Colonic mucosa (tissue), 4 donors: ENCODE data around the gene CUL4A. TPM values are rescaled to one million over a fixed set of nuclear protein-coding genes. Genes with fewer than 3 reads are reported as not detected.

ENCODE experiments used
- DNase-seq: peaks from one replicate; pipeline ENCODE4 v3.0.0-alpha.2; 2020
- H3K27ac ChIP-seq: fragments of 200-600 bp; one replicate; pipeline ENCODE4 v1.8.0; 2021
- H3K27me3 ChIP-seq: fragments of 200-600 bp; one replicate; pipeline ENCODE4 v1.8.0; 2021
- H3K36me3 ChIP-seq: fragments of 200-600 bp; one replicate; pipeline ENCODE4 v1.8.0; 2021
- H3K4me1 ChIP-seq: fragments of 200-600 bp; one replicate; pipeline ENCODE4 v1.8.0; 2021; ENCODE audit warnings: mild to moderate bottlenecking
- H3K4me3 ChIP-seq: fragments of 200-600 bp; one replicate; pipeline ENCODE4 v1.8.0; 2021
- H3K9ac ChIP-seq, 2 donors: one replicate each; pipeline ENCODE4 v1.7.0; 2013; ENCODE audit warnings: control low read depth in 2 of 2, low read depth in 2 of 2, low read length in 2 of 2
- H3K9me3 ChIP-seq: fragments of 200-600 bp; one replicate; pipeline ENCODE4 v1.8.0; 2021
- intact Hi-C: fragments of 100-400 bp; cut with DNase I; formaldehyde crosslinking; loops from one replicate; pipeline ENCODE4 v1.14.1; 2022
- total RNA-seq, 2 donors: library from RNA; stranded (reverse); fragmentation: NEBNext Ultra II Directional in 1 of 2; extraction: Animal tissue kit (Norgen Biotek cat#: 25700) in 1 of 2; gene quantifications; one replicate each; pipeline ENCODE4 v1.2.1, GENCODE V29; 2021
- TF ChIP-seq, protein P1 (sequence below): fragments of 200-600 bp; IDR thresholded peaks from one replicate; pipeline ENCODE4 v1.8.0; 2022; ENCODE audit warnings: antibody characterized with exemption, mild to moderate bottlenecking
- donor health status: healthy.
- donor health status: DM: no; HTN: no; CAD: no.
- donor health status: DM: no; HTN: no; CAD: no.

The CUL4A gene
- total RNA-seq, 2 donors from 2014 or later, result 54.6 to 62.6 TPM

DNA sequence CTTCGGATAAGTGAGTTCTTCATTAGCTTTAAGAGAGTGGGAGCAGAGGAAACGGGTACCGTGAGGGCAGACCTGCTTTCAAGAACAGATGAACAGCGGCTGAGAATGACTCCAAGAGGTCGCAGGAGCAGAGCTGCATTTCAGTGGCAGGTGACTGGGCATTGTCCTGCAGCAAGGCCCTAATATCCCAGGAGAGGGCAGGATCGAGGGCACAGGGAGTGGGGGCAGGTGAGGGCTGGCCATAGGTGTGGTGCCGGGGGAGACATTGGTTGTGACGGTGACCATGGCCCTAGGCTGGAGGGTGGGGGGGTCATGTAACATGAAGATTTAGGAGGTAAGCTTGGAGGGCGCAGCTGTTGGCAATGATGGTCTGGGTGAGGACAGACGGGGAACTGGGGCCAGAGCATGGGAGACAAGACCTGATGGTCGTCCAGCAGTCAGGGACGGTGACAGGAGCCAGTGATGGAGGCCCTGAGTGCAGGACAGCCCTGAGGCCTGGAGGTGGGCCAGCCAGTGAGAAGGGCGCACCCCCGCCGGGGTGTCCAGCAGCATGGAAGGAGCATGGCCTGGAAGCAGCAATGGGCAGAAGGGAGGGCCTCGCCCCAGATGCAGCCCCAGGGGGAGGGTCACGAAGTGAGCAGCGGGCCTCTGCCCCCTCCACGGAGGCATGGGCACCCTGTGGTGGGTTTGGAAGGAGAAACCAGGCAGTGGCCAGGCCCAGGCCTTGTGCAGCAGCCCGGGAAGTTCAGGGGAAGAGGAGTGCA lies 58.4 kb downstream of the CUL4A start:
- H3K36me3 ChIP-seq, result no peaks in the 10 kb centered on the region
- TF ChIP-seq, protein P1, sequence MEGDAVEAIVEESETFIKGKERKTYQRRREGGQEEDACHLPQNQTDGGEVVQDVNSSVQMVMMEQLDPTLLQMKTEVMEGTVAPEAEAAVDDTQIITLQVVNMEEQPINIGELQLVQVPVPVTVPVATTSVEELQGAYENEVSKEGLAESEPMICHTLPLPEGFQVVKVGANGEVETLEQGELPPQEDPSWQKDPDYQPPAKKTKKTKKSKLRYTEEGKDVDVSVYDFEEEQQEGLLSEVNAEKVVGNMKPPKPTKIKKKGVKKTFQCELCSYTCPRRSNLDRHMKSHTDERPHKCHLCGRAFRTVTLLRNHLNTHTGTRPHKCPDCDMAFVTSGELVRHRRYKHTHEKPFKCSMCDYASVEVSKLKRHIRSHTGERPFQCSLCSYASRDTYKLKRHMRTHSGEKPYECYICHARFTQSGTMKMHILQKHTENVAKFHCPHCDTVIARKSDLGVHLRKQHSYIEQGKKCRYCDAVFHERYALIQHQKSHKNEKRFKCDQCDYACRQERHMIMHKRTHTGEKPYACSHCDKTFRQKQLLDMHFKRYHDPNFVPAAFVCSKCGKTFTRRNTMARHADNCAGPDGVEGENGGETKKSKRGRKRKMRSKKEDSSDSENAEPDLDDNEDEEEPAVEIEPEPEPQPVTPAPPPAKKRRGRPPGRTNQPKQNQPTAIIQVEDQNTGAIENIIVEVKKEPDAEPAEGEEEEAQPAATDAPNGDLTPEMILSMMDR, result no peak
- no peak for DNase-seq
- intact Hi-C loops, result no loop called here
- H3K4me3 ChIP-seq, result no peak overlapping the region
- no peak overlapping the region for H3K9ac ChIP-seq
- no peaks in the 10 kb centered on the region for H3K27me3 ChIP-seq
- no peak overlapping the region for H3K27ac ChIP-seq
- H3K4me1 ChIP-seq, result no peaks in the 10 kb centered on the region
- H3K9me3 ChIP-seq, result no peaks in the 10 kb centered on the region

DNA sequence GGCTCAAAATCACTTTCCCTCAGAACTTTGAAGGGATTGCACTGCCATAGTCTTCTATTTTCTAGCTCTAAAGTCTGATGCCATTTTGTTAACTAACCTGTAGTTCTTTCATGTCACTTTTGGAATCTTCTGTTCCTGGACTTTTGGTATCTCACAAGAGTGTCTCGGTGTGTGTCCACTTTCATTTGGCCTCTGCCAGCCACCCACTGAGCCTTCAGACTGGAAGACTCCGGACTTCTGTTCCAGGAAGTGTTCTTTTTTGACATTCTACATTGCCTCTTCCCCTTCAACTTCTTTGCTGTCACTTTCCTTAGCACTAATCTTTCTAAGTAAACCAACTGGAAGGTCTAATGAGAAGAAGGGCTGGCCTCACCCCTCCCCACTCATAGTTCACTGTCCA lies 62.6 kb downstream of the CUL4A start:
- intact Hi-C loops, result no loop called here

DNA sequence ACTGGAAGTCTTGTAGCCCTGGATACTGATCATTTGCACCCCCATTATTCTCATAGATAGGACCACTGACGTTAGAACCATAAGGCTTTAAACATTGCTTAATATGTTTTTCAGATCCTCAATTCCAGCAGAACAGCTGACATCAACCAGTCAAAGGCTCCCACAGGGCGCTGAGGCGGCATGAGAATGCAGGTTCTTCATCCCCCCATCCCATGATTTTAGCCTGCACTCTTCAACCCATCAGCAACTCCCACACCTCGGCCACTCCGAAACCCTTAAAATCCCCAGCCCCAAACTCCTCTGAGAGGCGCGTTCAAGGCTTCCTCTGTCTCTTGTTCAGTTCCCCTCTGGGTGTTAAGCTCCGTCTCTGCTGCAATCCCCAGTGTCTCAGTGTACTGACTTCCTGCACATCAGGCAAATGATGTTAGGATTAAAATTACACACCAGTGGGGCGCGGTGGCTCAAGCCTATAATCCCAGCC lies 63.3 kb downstream of the CUL4A start:
- TF ChIP-seq, protein P1, result no peak
- no peaks in the 10 kb centered on the region for H3K9me3 ChIP-seq
- no peaks in the 10 kb centered on the region for H3K36me3 ChIP-seq
- H3K27ac ChIP-seq, result no peak overlapping the region
- no peak overlapping the region for H3K4me3 ChIP-seq
- no peak for DNase-seq
- H3K4me1 ChIP-seq, result no peaks in the 10 kb centered on the region
- no peaks in the 10 kb centered on the region for H3K27me3 ChIP-seq
- no peak overlapping the region for H3K9ac ChIP-seq
- intact Hi-C loops, result no loop called here

More for the DNA sequence above, 62.6 kb downstream of the CUL4A start:
- Histone ChIP-seq H3K4me1 (no peaks in the 10 kb centered on the region), H3K27me3 (no peaks in the 10 kb centered on the region), H3K27ac (no peak overlapping the region), H3K36me3 (no peaks in the 10 kb centered on the region), H3K9me3 (no peaks in the 10 kb centered on the region), H3K9ac (no peak overlapping the region), H3K4me3 (no peak overlapping the region)
- no peak for DNase-seq
- TF ChIP-seq, protein P1, result no peak

DNA sequence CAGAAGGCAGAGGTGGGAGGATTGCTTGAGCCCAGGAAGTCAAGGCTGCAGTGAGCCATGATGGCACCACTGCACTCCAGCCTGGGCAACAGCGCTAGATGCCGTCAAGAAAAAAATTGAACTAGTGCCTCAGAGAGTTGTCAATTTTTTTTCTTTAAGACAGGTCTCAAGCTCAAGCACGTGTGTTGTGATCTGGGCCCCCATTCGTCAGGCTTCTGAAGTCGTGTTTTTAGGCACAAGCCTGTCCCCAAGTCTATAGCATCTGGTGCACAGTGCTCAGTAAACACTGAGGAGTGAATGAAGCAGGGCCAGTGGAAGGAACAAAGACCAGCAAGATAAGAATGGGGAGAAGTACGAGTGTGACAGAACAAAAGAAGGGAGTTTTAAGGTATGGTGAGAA lies 63.9 kb downstream of the CUL4A start:
- Histone ChIP-seq H3K9me3 (no peaks in the 10 kb centered on the region), H3K4me1 (no peaks in the 10 kb centered on the region), H3K27me3 (no peaks in the 10 kb centered on the region), H3K27ac (no peak overlapping the region), H3K36me3 (no peaks in the 10 kb centered on the region), H3K4me3 (no peak overlapping the region), H3K9ac (no peak overlapping the region)
- TF ChIP-seq, protein P1, result no peak
- DNase-seq, result no peak
- intact Hi-C loops, result no loop called here

DNA sequence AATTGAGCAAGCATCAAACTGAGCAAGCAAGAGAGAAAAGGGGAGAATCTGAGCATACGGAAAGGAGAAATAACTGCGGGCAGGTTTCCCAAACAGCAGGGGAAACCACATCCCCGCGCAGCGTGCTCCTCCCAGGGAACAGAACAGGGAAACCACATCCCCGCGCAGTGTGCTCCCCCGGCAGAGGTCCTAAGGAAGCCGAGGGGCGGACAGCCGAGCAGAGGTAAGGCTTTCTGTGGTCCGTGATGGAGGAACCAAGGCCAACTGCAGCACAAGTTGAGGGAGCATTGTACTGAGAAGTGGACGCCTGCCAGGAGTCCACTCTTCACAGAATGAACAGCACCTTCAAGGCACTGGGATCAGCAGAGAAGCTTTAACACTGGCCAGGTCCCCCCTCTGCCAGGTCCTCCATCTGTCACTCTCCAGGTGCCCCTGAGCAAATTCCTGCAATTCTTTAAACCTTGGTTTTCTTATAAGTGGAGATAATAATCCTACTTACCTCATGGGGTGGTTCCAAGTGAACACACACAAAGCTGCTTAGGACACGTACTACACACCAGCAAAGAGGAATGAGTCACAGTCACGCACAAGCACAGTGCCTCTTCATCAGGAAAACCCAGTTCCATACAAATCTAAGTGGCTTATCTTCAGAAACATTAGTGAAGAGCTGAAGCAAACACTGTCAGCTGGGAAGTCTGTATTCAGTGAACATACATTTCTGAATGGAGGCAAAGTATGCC lies 64.6 kb downstream of the CUL4A start:
- Histone ChIP-seq H3K4me3 (no peak overlapping the region), H3K4me1 (no peaks in the 10 kb centered on the region), H3K27ac (no peak overlapping the region), H3K9me3 (no peaks in the 10 kb centered on the region), H3K9ac (no peak overlapping the region), H3K27me3 (no peaks in the 10 kb centered on the region), H3K36me3 (no peaks in the 10 kb centered on the region)
- intact Hi-C loops, result no loop called here
- TF ChIP-seq, protein P1, result no peak
- no peak for DNase-seq
